H1 (cell line): ENCODE data around the gene HM13. TPM values are rescaled to one million over a fixed set of nuclear protein-coding genes. Genes with fewer than 3 reads are reported as not detected.
"Not testable (repeated sequence)": the region's sequence is repeated elsewhere in the genome, so short reads cannot be mapped to it uniquely, and the experiment has no call there.

Experiments
- CTCF ChIA-PET: fragments of 300-600 bp; sonication (Branson Sonifier 250); formaldehyde crosslinking; loops from one replicate; lab custom pipeline; 2021; ENCODE audit not compliant: partially characterized antibody; lab: Charles Lee
- POLR2A ChIA-PET: fragments of 300-600 bp; sonication (Branson Sonifier 250); formaldehyde crosslinking; loops from one replicate; lab custom pipeline; 2021; ENCODE audit warnings: inconsistent platforms; ENCODE audit not compliant: partially characterized antibody; lab: Charles Lee
- DNase-seq, 2 experiments: peaks; one replicate each; pipeline versions ENCODE4 v3.0.0 to v3.0.0-alpha.2; 2010 to 2022; ENCODE audit warnings: low spot score in 2 of 2, low read depth in 1 of 2, mixed read lengths in 1 of 2
- FAIRE-seq: peaks from 2 replicates; lab custom pipeline; 2011; peaks lifted over from hg19 to GRCh38; lab: Jason Lieb, UNC
- H2AFZ ChIP-seq: 2 replicates; pipeline ENCODE4 v1.8.1; 2012; ENCODE audit warnings: low read length, inconsistent platforms
- H2AK5ac ChIP-seq: 2 replicates; pipeline ENCODE4 v1.6.1; 2013; ENCODE audit warnings: low read depth, low read length
- H2BK120ac ChIP-seq: replicated peaks from 2 replicates; pipeline ENCODE3; 2013; ENCODE audit warnings: low read depth, low read length, inconsistent platforms
- H2BK12ac ChIP-seq: 2 replicates; pipeline ENCODE4 v1.6.1; 2013; ENCODE audit warnings: low read depth, low read length
- H2BK15ac ChIP-seq: 2 replicates; pipeline ENCODE4 v1.6.1; 2013; ENCODE audit warnings: low read length
- H2BK20ac ChIP-seq: 2 replicates; pipeline ENCODE4 v1.6.1; 2013; ENCODE audit warnings: low read length
- H2BK5ac ChIP-seq: 2 replicates; pipeline ENCODE4 v1.6.1; 2013; ENCODE audit warnings: low read depth, low read length
- H3K14ac ChIP-seq: 2 replicates; pipeline ENCODE4 v1.6.1; 2013; ENCODE audit warnings: inconsistent platforms; ENCODE audit not compliant: insufficient read length
- H3K18ac ChIP-seq: 2 replicates; pipeline ENCODE4 v1.6.1; 2013; ENCODE audit warnings: low read length; ENCODE audit errors: extremely low read depth
- H3K23ac ChIP-seq: 2 replicates; pipeline ENCODE4 v1.6.1; 2013; ENCODE audit warnings: inconsistent platforms; ENCODE audit not compliant: insufficient read length
- H3K23me2 ChIP-seq: 2 replicates; pipeline ENCODE4 v1.6.1; 2013; ENCODE audit warnings: low read depth, low read length
- H3K27ac ChIP-seq: 2 replicates; pipeline ENCODE4 v1.6.1; 2011; ENCODE audit warnings: low read depth, low read length, inconsistent platforms
- H3K27me3 ChIP-seq, 4 experiments: replicated peaks in 1 of 4; 1 replicate in 1 of 4; 2 replicates in 3 of 4; pipeline versions ENCODE4 v1.6.1 to v1.8.1; 2011 to 2013; ENCODE audit warnings: low read length in 3 of 4, mild to moderate bottlenecking in 3 of 4, inconsistent platforms in 2 of 4, mixed read lengths in 2 of 4, moderate library complexity in 1 of 4; ENCODE audit not compliant: control insufficient read depth in 3 of 4, insufficient read depth in 3 of 4; ENCODE audit errors: extremely low read depth in 1 of 4
- H3K36me3 ChIP-seq, 4 experiments: 2 replicates each; pipeline versions ENCODE4 v1.6.1 to v1.8.1; 2011 to 2013; ENCODE audit warnings: mild to moderate bottlenecking in 4 of 4, low read length in 3 of 4, moderate library complexity in 2 of 4, control low read depth in 1 of 4, inconsistent platforms in 1 of 4; ENCODE audit not compliant: insufficient read depth in 4 of 4, control insufficient read depth in 2 of 4
- H3K4ac ChIP-seq: replicated peaks from 2 replicates; pipeline ENCODE3; 2013; ENCODE audit warnings: low read length, low read depth, mixed read lengths, inconsistent platforms; ENCODE audit not compliant: insufficient read length
- H3K4me1 ChIP-seq, 4 experiments: replicated peaks in 1 of 4; 1 replicate in 1 of 4; 2 replicates in 3 of 4; pipeline versions ENCODE4 v1.6.1 to v1.8.1; 2011 to 2013; ENCODE audit warnings: low read length in 3 of 4, inconsistent platforms in 2 of 4, mixed read lengths in 1 of 4; ENCODE audit not compliant: insufficient read depth in 4 of 4, control insufficient read depth in 3 of 4
- H3K4me2 ChIP-seq, 2 experiments: 2 replicates each; pipeline versions ENCODE4 v1.6.1 to v1.8.1; 2011 to 2013; ENCODE audit warnings: low read depth in 2 of 2, low read length in 2 of 2, control low read depth in 1 of 2, inconsistent platforms in 1 of 2, mild to moderate bottlenecking in 1 of 2; ENCODE audit not compliant: insufficient read depth in 1 of 2
- H3K4me3 ChIP-seq, 4 experiments: fragments of 200-600, 300-600 bp in 1 of 4; sonication (generic), shearing (Covaris generic), sonication (Bioruptor Twin) in 1 of 4; 2 replicates each; pipeline versions ENCODE4 v1.5.1 to v1.8.1; 2011 to 2016; ENCODE audit warnings: low read length in 4 of 4, low read depth in 3 of 4, control low read depth in 2 of 4, inconsistent platforms in 2 of 4, mild to moderate bottlenecking in 2 of 4, mixed read lengths in 1 of 4, moderate library complexity in 1 of 4; ENCODE audit not compliant: insufficient read depth in 2 of 4; ENCODE audit errors: extremely low read depth in 1 of 4
- H3K56ac ChIP-seq: replicated peaks from 2 replicates; pipeline ENCODE3; 2013; ENCODE audit warnings: low read depth, mild to moderate bottlenecking, mixed read lengths, low read length, inconsistent platforms; ENCODE audit not compliant: insufficient read length
- H3K79me1 ChIP-seq: 2 replicates; pipeline ENCODE4 v1.6.1; 2013; ENCODE audit warnings: low read depth, low read length, control low read depth
- H3K79me2 ChIP-seq, 2 experiments: 2 replicates each; pipeline versions ENCODE4 v1.6.1 to v1.8.1; 2012 to 2013; ENCODE audit warnings: low read length in 2 of 2, mild to moderate bottlenecking in 2 of 2, inconsistent platforms in 1 of 2; ENCODE audit not compliant: insufficient read depth in 2 of 2, control insufficient read depth in 1 of 2
- H3K9ac ChIP-seq, 4 experiments: replicated peaks in 1 of 4; 1 replicate in 1 of 4; 2 replicates in 3 of 4; pipeline versions ENCODE4 v1.6.1 to v1.8.1; 2011 to 2013; ENCODE audit warnings: low read depth in 3 of 4, low read length in 3 of 4, control low read depth in 2 of 4, mild to moderate bottlenecking in 2 of 4, moderate library complexity in 2 of 4, inconsistent platforms in 1 of 4; ENCODE audit errors: extremely low read depth in 1 of 4
- H3K9me3 ChIP-seq, 2 experiments: 2 replicates each; pipeline versions ENCODE4 v1.6.1 to v1.8.1; 2012 to 2013; ENCODE audit warnings: mild to moderate bottlenecking in 2 of 2, moderate library complexity in 2 of 2, control low read depth in 1 of 2, inconsistent platforms in 1 of 2, low read depth in 1 of 2, low read length in 1 of 2, mixed read lengths in 1 of 2; ENCODE audit not compliant: insufficient read depth in 2 of 2
- H4K20me1 ChIP-seq, 2 experiments: replicated peaks in 1 of 2; 2 replicates each; pipeline versions ENCODE3 to v1.8.1; 2011 to 2013; ENCODE audit warnings: inconsistent platforms in 2 of 2, low read length in 2 of 2, mild to moderate bottlenecking in 1 of 2; ENCODE audit not compliant: insufficient read depth in 2 of 2, control insufficient read depth in 1 of 2
- H4K5ac ChIP-seq: 2 replicates; pipeline ENCODE4 v1.6.1; 2013; ENCODE audit warnings: low read length, low read depth, mixed read lengths, inconsistent platforms; ENCODE audit not compliant: insufficient read length
- H4K8ac ChIP-seq: 2 replicates; pipeline ENCODE4 v1.8.0; 2013; ENCODE audit warnings: mild to moderate bottlenecking, moderate library complexity, low read length, inconsistent platforms; ENCODE audit not compliant: insufficient read depth; ENCODE audit errors: extremely low read depth
- H4K91ac ChIP-seq: replicated peaks from 2 replicates; pipeline ENCODE3; 2013; ENCODE audit warnings: low read length, mixed read lengths, inconsistent platforms; ENCODE audit not compliant: insufficient read length
- WGBS, 2 experiments: shearing (Covaris generic) in 1 of 2; methylation state at CpG; one replicate each; pipeline versions ENCODE4 v1.1.6 to v1.1.7; 2013 to 2015; ENCODE audit warnings: low lambda C conversion rate in 2 of 2, mixed read lengths in 2 of 2, inconsistent platforms in 1 of 2, low coverage in 1 of 2, missing lambda C conversion rate in 1 of 2; ENCODE audit not compliant: insufficient replicate concordance in 2 of 2, insufficient coverage in 1 of 2, insufficient read length in 1 of 2; ENCODE audit errors: extremely low coverage in 1 of 2, missing lambda C conversion rate in 1 of 2; 5-methylcytosine and 5-hydroxymethylcytosine counted together
- polyA plus RNA-seq, 7 experiments: library from polyadenylated mRNA; depleted of rRNA in 3 of 7; stranded (reverse) in 5 of 7; unstranded in 2 of 7; fragments of >200 nt in 5 of 7; fragments of 200-250 nt in 2 of 7; gene quantifications; 1 replicate in 5 of 7; 2 replicates in 1 of 7; 4 replicates in 1 of 7; pipeline versions ENCODE4 v1.2.1 to v1.2.3, GENCODE V29; 2011 to 2013; ENCODE audit warnings: missing spikeins in 2 of 7, mixed read lengths in 2 of 7
- total RNA-seq: library from RNA; stranded (reverse); fragmentation: NEBNext Ultra II Directional; extraction: Animal tissue kit (Norgen Biotek cat#: 25700); gene quantifications from 2 replicates; pipeline ENCODE4 v1.2.1, GENCODE V29; 2021

Gene HM13
- total and polyA plus RNA-seq, 2 of the 8 experiments (the other 6 are each of a cell fraction or from before 2014, with no cell fraction given), result 118 to 183 TPM

DNA sequence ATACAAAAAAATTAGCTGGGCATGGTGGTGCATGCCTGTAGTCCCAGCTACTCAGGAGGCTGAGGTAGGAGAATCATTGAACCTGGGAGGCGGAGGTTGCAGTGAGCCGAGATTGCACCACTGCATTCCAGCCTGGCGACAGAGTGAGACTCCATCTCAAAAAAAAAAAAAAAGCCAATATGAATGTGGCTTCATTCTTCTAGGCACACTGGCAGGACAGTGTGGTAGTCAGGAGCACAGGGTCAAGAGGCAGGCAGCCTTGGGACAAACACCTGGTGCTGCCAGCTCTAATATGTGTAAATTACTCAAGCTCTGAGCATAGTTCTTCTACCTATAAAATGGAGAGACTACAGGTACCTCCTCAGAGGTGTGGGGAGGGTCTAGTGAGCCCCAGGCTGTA is 25.4 kb downstream of the HM13 start:
- CTCF ChIA-PET, result interaction anchor here (0.6 to 15.1 kb wide), 4 partner anchors 19 to 1302 kb away, joined by 3 to 170 read pairs (median 4); no protein-coding TSS in a partner anchor

More for the DNA sequence above, 25.4 kb downstream of the HM13 start:
- WGBS, 2 experiments, result 96% methylated on average over 3 of the region's 3 CpGs; no CpG with 5 or more reads in 1 of the 2 experiments
- H3K56ac ChIP-seq, H2AK5ac ChIP-seq, H3K27ac ChIP-seq, H2BK12ac ChIP-seq, H3K4me3 ChIP-seq, H3K9me3 ChIP-seq, H3K23ac ChIP-seq, FAIRE-seq, H2BK5ac ChIP-seq, H3K14ac ChIP-seq, H3K4me2 ChIP-seq, H4K8ac ChIP-seq, POLR2A ChIA-PET, H3K79me2 ChIP-seq, H3K4ac ChIP-seq, H4K91ac ChIP-seq, H3K9ac ChIP-seq, H2BK15ac ChIP-seq, H3K27me3 ChIP-seq, H2BK120ac ChIP-seq, H4K5ac ChIP-seq, DNase-seq, H3K79me1 ChIP-seq, H3K23me2 ChIP-seq, H2BK20ac ChIP-seq, H3K18ac ChIP-seq, H2AFZ ChIP-seq, H3K4me1 ChIP-seq: not testable (repeated sequence)
- Histone ChIP-seq H3K36me3 (peaks cover 24 to 39% (median 34%) of the 10 kb centered on the region in 4 experiments; a peak in 7 of 8 replicates), H4K20me1 (peaks cover 5 to 14% of the 10 kb centered on the region in 2 experiments)
